Tibial nerve (tissue), 4 donors: ENCODE results near the gene TMEM63C.

Source experiments
- CTCF ChIP-seq, 5 experiments: fragments of 200-600 bp in 3 of 5; fragments of 450-650 bp in 2 of 5; sonication (generic) in 3 of 5; IDR thresholded peaks; one replicate each; pipeline ENCODE4 v1.5.1; 2016 to 2019; ENCODE audit warnings: antibody characterized with exemption in 5 of 5, mild to moderate bottlenecking in 3 of 5, moderate library complexity in 2 of 5
- EP300 ChIP-seq, 2 donors: sonication (generic); formaldehyde crosslinking; IDR thresholded peaks; one replicate each; pipeline ENCODE4 v1.6.1; 2017; ENCODE audit warnings: antibody characterized with exemption in 2 of 2, mild to moderate bottlenecking in 1 of 2
- POLR2A ChIP-seq, 2 donors: fragments of 450-650 bp; IDR thresholded peaks; one replicate each; pipeline ENCODE4 v1.6.1; 2017; ENCODE audit warnings: antibody characterized with exemption in 2 of 2, mild to moderate bottlenecking in 2 of 2, moderate library complexity in 2 of 2

DNA sequence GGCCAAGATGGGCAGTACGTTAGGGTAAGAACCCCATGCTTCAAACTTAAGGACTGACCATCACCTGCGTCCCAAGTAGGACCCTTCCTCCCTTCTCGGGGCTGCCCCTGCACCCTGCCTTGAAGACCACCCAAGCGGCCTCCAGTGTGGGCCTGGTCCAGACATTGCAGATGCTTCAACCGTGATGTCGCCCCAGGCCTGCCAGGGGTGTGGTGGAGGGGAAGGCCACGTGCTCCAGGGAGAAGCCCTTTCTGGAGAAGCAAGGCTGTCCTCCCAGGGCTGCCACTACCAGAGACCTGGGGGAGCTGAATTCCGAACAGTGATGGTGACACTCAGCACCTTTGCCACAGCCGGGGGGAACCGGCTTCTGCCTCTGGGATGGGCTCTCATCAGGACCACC lies 76.1 kb downstream of the TMEM63C start:
- TF ChIP-seq CTCF (IDR thresholded peaks at IDR 0.05) (no peak), EP300 (IDR thresholded peaks at IDR 0.05) (no peak), POLR2A (IDR thresholded peaks at IDR 0.05) (no peak)
